ENCODE data around the gene GAS7.

The GAS7 gene

GRCh38 chr17:10192972-10193371 lies 5.4 kb downstream of the GAS7 start:
- no peak for TF ChIP-seq CTCF (IDR thresholded peaks at IDR 0.05)

GRCh38 chr17:10192461-10192860 lies 5.9 kb downstream of the GAS7 start:
- no peak for TF ChIP-seq CTCF (IDR thresholded peaks at IDR 0.05)

- TF ChIP-seq CTCF (IDR thresholded peaks at IDR 0.05), result no peak
Observed at GRCh38 chr17:10187456-10187855, 10.9 kb downstream of the GAS7 start.

GRCh38 chr17:10186771-10187410 lies 11.5 kb downstream of the GAS7 start:
- no peak for TF ChIP-seq CTCF (IDR thresholded peaks at IDR 0.05)

GRCh38 chr17:10183931-10184930 lies 14.2 kb downstream of the GAS7 start:
- TF ChIP-seq CTCF (IDR thresholded peaks at IDR 0.05), result no peak

- no peak for TF ChIP-seq CTCF (IDR thresholded peaks at IDR 0.05)
Observed at GRCh38 chr17:10182785-10183184, 15.6 kb downstream of the GAS7 start.

GRCh38 chr17:10178506-10178991 lies 19.9 kb downstream of the GAS7 start:
- no peak for TF ChIP-seq CTCF (IDR thresholded peaks at IDR 0.05)
